Limb (tissue), 2 donors: ENCODE measurements around the gene FGGY.

ENCODE experiments used
- DNase-seq, 2 donors: peaks; one replicate each; pipeline ENCODE4 v3.0.0-alpha.2; 2016; ENCODE audit errors: extremely low spot score in 2 of 2

The FGGY gene

DNA sequence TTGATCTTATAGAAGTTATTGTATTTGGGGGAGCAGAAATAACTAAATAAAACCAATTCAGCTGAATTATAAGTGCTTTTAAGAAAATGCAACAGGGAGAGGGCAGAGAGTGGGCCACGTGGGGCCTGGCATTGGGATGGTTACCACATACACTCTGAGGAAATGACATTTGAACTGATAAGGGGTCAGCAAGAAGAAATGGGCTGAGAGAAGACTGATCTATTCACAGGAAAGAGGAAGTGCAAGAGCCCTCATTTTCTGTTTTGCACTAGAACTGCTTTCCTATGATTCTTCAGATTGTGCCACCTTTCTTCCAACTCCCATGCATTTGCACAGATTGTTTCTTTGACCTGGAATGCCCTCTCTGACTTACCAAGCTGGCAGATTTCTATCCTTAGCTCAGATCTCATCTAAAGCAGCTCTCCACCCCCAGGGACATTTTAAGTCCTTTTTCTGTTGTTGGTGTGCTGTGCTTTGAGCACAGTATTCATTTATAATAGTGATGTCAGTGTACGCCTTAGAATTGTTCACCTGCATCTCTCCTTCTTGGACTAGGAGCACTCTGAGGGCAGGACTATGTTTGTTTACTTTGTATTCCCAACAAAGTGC lies 115.9 kb downstream of the FGGY start:
- DNase-seq = no peak

DNA sequence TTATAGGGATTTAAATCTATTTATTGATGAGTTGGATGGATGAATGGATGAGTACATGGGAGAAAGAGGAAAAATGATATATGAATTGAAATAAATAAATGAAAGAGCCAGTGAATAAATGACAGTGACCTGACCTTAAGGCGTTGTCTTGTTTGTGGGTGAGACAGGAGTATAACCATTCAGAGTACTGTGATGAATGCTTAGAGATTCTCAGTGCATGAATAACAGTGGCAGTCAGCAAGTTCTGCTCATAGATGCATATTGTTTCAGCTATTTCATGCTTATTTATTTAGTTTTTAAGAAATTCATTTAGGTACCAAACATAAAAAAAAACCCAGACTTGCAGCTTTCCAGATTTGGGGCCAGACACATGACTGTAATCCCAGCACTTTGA lies 116.4 kb downstream of the FGGY start:
- no peak for DNase-seq

DNA sequence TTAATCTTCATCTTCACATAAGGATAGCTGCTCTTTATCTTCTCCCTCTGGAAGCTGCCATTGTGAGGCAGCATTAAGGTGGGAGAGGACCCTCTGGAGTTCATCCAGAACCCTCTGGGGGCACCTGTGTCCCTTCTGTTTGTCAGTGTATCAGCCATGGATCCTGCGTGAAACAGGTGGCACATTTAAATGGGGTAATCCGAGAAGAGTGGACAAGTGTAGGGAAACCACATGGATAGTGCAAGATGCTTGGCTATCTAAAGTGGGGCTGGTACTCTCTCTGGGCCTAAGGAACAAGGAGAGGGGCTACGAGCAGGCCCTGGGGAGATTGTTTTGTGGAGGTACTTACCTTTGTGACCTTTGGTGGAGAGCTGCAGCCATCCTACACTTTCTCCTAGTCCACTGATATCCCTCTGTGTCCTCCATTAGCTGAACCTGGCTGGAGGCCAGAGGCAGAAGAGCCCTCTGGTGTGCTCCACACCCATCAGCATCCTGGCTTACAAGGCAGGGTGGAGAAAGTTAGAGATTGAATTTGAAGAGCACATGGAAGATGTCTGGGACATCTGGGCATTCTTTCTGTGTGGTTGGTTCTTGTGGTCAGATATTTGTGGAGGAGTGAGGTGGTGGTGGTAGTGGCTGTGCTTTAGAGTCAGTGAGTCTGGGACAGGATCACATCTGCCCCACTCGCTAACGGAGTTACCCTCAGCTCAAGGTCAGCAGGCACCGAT lies 117.7 kb downstream of the FGGY start:
- no peak for DNase-seq

DNA sequence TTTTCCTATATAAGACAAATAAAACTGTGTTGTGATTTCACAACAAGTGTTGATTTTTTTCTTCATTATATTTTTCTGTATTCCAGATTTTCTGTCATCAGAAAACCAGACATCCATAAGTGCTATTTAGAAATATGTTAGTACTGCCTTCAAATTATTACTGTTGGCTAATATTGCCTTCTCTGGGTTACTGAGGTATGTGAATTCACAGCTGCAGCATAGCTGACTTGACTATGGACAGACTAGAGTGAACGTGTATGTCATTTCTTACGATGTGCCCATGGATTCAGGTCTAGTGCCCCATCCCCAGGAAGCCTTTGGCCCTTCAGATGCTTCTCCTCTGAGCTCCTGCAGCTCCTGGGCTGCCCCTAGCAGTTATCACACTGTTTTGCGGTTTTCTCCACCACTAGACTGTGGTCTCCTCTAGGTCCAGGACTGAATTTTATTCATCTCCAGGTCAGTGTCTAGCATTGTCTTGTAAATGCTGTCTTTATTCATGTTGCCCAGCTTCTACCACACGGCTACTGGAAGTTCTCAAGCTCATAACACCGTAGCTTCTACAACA lies 118.5 kb downstream of the FGGY start:
- DNase-seq = no peak

DNA sequence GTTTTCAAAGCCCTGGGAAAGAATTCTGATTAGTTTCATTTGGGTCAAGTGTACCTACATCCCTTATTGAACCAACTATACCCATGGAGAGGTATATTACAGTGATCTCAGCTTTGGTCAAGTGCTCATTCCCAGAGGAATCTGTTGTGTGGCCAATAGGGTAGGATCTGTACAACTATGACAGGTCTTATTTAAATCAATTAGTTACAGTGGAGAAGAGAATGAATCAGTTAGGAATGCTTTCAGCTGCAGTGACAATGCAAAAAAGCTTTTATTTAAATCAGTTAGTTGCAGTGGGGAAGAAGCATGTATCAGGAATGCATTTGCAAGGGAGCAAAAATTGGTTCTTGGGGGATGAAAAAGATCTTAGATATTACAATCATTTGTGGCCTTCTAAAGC lies 119.0 kb downstream of the FGGY start:
- no peak for DNase-seq

DNA sequence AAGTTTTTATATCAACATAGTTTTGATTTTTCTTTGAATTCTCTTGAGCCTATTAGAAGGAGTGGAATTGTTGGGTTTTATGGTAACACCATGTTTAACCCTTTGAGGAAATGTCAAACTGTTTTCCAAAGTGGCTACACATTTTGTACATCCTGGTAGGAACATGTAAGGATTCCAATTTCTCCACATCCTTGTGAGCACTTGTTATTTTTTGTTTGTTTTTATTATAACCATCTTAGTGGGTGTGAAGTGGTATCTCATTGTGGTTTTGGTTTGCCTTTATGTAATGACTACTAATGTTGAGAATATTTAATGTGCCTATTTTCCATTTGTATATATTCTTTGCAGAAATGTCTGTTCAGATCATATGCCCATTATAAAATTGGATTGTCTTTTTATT lies 120.5 kb downstream of the FGGY start:
- no peak for DNase-seq

DNA sequence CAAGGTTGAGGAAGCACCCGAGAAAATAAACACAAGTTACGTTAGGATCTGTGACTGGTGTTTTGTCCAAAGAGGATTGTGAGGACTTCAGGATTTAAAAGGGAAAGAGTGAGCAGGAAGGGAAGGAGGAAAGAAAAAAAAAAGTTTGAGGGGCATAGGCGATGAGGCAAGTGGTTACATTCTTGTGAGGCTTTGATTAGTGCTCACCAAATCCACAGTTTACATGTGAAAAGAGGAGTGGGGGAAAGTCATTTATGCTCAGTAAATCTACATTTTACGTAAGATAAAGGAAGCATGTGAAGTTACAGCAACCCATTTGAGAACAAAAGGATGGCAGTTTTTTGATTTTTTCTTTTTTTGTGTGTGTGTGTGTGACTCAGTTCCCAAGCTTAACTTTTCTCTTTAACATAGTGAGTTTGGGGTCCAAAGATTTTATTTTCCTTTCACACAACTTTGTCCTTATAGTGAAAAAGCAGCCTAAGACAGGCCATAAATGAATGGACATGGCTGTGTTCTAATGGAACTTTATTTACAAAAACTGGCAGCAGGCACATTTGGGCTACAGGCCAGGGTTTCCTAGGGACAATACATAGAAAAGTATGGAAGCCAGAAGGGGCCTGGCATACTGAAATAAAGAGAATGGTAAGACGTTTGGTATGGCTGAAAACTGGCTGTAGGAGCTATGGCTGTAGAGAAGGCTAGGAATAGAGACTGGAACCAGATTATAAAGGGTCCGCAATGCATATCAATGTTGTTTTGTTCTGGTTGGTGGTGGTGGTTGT lies 121.7 kb downstream of the FGGY start:
- DNase-seq = no peak

DNA sequence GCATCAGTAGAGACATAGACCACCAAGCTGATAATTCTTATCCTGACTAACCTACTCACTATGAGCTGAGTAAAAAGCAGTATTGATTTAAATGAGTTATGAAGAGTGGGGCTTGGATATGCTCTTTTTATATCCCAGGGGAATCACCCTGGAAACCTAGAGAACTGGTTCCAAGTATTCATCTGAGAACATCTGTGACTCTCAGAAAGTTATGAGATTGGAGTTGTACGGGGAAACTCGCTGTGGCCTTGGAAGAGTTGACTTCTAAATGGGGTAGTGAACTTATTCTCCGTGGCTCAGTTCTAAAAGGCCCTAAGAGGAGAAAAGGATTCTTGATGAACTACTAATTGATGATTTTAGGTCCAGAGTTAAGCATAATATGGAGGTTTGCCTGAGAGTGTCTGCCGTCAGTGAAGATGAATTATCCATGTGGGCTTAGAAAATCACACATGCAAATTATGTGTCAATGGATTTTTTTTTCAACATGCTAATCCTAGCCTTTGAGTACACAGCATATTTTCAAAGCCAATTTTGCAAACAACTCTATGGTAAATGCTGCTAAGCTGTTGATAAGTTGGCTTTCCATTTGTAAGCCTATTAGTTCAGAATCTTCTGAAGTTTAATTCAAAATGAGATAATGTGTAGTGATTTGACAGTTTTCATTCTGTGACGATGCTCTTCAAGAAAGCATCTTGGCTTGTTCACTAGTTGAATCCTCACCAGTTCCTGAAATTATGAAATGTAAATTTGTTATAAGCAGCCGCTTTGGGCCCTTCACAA lies 122.7 kb downstream of the FGGY start:
- DNase-seq = no peak

DNA sequence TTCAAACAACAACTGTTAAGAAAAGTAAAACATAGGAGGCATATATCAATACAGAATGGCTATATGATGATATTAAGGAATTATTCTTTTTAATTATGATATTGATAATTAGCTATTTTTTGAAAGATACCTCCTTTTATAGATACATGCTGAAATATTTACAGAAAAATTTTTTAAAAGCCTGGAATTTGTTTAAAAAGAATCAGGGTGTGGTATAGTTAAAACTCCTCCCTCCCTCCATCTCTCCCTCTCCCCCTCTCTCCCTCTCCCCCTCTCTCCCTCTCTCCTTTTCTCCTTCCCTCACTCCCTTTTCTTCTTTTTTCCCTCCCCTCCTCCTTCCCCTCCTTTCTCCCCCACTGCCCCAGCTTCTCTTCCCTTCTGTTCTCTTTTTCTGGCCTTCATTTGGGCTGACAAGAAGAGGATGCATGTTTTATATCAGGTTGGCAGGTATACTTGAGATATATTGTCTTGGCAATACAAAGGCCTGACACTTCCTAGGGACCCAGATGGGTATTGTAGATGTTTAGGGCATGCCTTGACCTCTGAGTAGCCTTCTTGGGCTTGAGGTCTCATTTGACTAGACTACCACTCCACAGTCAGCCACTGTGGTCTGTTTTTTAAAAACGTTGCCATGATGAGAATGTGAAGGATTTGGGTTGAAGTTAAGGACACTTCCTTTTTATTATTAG lies 124.5 kb downstream of the FGGY start:
- DNase-seq = no peak

DNA sequence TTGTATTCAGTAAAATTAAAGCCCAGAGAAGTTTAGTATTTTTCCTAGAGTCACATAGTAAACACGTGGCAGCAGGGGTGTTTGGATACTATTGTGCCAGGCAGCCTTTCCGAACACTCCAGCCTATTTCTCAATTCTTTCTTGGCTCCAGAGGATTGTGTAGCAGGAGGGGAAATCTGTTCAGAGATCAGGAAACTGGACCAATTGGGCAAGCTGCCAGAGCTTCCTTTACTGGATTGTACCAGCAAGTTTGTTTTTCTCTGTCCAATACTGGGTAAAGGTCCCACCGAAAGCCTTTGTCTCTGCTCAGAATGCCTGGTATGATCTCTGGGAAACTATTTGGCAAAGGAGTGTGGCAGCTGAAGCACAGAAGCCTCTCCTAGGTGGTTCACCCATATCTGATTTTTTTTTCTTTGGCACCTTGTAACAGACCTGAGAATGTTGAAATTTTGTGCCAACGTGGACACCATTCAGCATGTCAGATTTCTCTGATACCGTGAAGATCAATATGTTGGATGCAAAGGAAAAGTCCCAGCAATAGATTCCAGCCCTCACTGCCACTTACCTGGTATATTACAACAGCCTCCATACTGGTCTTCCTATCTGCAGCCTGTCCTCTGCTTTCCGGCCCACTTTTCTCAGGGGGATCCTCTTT lies 126.2 kb downstream of the FGGY start:
- no peak for DNase-seq

DNA sequence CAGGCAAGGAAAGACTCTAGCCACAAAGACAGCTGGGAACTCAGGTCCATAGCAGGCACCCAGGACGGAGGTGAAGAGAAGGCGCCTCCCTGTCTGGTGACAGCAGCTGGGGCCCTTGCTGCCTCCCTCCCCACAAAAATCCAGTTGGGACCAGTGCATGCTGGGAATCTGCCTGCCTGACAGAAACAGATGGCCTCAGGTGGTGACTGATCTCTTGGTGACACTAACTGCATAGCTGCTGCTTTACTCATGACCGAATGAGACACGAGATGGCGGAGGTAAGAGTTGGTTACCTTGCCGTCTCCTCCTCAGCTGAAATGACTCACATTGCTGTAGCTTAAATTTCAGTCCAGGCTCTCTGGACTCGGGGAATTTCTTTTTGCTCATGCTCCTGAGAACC lies 130.3 kb downstream of the FGGY start:
- no peak for DNase-seq

DNA sequence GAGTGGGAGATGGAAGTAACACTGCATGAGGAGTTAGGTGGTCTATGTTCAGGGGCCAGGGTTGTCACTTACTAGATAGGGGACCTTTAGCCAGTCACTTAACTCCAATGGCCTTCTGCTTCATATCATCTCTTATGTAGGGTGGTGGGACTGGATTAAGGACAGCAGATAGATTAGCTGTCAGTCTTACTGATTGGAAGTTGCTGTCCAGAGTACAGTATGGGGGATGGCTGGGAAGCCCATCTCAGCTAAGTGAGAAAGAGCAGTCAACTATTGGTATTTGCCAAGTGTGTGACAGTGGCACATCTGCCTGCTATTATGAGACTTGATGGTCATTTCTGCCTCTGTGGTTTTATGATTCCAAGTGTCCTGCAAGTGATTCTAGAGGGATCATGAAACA lies 130.9 kb downstream of the FGGY start:
- no peak for DNase-seq

DNA sequence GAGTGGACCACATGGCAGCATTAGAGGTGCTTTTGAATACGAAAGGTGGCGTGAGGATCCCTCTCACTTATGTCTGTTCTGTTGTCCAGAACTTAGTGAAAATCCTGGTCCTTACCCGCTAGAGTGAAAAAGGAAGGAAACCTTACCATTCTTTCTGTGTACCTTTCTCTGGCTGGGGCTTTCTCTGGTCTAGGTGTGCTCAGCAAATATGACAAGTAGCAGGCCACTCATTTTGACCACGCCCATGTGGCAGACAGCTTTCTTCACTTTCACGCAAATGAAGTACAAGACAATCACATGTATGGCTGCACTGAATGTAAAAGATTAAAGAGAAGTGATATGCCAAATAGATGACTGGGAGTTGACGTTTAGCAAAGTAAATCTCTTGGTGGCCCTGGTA lies 131.9 kb downstream of the FGGY start:
- no peak for DNase-seq

DNA sequence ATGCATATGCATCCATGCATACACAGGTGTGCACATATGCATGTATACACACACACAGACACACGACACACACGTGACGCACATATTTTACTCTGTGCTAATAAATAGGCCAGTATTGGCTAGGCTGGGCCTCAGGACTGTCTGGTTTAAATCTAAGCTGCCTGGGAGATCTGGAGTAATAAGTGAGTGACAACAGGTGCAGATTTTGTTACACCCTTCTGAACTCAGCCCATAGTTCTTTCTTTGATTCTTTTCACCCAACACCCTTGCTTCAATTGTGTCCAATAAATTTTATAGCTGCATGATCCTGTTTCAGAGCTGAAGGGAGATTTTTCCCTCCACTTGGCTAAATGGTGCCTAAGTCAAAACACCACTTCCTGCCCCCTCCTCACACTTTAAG lies 132.8 kb downstream of the FGGY start:
- DNase-seq = no peak

DNA sequence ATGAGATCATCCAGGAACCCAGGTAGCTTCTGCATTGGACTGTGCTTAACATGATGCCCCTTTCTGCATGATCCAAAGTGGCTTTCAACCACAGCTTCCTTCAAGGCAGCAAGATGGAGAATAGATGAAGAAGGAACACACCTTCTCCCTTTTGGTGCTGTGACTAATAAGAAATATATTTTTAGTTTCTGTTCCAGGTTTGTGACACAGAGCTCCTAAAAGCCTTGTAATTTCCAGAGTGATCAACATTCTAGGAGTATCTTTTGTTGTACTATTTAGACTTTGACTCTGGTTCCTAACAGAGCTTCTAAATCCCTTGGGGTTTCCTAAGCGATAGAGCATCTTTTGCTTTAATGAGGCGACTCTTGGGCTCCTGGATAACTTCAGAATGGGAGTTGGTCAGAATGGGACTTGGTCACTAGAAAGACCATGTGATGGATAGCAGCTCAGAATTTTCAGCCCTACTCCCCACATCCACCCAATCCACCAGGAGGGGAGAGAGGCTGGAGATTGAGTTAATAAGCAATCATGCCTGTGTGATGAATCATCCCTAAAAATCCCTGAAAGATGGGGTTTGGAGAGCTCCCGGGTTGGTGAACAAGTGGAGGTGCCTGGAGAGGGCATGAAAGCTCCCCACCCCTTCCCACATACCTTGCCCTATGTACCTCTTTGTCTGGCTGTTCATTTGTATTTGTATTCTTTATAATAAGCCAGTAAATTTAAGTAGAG lies 134.8 kb downstream of the FGGY start:
- no peak for DNase-seq

DNA sequence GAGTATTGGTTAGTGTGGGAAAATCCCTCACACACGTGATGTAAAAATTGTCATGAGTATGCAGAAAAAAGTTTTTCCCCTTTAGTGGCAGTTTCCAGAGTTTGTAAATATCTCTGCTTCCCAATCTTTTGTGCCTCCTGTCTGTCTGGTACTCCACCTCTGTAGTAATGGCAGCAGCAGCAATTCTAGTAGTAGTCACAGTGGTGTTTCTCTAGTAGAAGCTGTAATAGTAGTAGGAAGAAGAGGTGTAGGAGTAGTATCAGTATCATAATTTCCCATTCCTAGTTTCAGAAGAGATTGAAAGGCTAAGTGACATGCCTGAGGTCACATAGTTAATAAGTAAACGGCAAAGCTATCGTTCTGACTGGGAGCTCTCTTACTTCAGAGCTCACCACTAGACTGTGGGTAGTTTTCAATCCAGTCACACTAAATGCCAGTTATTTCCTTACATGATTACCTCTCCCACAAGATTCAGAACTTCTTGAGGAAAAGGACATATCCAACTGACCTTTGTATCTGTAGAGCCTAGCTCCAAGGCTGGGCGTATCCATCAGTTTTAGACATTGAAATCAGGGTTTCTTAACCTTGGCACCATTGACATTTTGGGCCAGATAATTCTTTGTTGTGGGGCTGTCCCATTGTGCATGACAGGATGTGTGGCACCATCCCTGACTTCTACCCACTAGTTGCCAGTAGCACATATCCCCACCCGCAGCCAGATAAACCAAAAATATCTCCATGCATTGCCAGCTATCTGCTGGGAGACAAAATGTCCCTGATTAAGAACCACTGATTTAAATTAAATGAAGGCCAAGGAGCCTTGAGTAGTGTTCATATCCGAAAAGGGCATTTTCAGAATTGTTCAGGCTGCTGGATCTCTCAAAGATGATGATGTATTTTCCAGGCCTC lies 135.9 kb downstream of the FGGY start:
- DNase-seq = no peak

DNA sequence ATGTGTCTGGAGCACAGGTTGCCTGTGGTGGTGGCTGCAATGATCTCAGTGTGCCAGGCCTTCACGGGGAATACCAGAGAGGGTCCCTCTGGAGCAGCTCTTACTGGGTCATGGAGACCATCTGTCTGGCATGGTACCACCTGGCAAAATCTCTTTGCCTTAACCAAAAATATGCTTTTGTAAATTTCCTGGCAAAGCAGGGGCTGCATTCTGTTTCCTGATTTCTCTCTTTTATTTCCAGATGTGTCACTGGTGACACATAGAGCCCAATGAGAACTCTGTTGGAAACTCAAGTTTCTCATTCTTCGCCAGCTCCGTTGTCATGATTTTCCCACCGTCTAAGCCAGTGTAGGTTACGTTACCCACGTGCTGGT lies 136.5 kb downstream of the FGGY start:
- peak in 1 of 2 donors; percentile 60 for DNase-seq

DNA sequence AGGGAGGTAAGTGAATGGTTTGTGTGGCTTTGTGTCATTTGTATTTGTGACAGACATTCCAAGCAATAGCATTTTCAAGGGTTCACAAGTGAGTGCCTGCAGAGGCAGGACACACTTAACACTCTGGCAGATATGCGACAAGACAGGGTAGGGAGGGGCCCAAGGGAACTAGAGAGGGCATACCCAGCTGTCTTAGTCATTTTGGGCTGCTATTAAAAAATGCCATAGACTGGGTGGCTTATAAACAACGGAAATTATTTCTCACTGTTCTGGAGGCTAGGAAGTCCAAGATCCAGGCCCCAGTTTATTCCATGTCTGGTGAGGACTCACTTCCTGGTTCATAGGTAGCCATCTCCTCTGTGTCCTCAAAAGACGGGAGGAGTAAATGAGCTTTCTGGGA lies 137.4 kb downstream of the FGGY start:
- no peak for DNase-seq

DNA sequence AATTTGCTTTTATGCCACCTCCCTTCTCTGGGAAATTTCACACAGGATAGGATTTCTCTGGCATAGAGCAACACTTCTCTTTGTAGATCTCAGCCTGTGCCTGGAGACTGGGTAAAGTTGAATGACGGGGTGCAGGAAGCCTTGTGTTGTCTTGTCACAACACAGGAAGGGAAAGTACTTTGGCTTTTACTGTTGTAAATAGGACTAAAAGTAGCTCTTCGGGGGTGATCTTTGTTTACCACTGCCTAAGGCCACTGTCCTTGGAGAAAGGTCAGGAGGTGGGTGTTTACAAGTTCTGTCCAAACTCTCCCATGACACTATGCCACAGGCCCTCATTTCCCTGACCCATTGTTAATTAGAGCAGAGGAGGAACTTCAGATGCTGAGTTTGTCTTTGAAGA lies 139.7 kb downstream of the FGGY start:
- DNase-seq = no peak
